H1 (cell line): ENCODE results near the gene COL4A1. TPM values are rescaled to one million over a fixed set of nuclear protein-coding genes. Genes with fewer than 3 reads are reported as not detected.

Source experiments
- CBX5 ChIP-seq: fragments of 300-800, 300-1000 bp; sonication (generic); IDR thresholded peaks from 2 replicates; pipeline ENCODE4 v1.7.1; 2016; ENCODE audit warnings: antibody characterized with exemption, low read length, low read depth
- EGR1 ChIP-seq: IDR thresholded peaks from 2 replicates; pipeline ENCODE4 v1.6.1; 2011; ENCODE audit warnings: low read depth, low read length, borderline replicate concordance
- KDM1A ChIP-seq: fragments of 200-600, 300-600 bp; sonication (generic); IDR thresholded peaks from 2 replicates; pipeline ENCODE4 v1.7.1; 2016; ENCODE audit warnings: mild to moderate bottlenecking, low read length, borderline replicate concordance
- PHF8 ChIP-seq: fragments of 200-600 bp; sonication (generic); conservative IDR thresholded peaks from 2 replicates; pipeline ENCODE4 v1.7.1; 2012; ENCODE audit warnings: low read depth, mild to moderate bottlenecking, inconsistent platforms, low read length, moderate library complexity
- polyA plus RNA-seq, 7 experiments: library from polyadenylated mRNA; depleted of rRNA in 3 of 7; stranded (reverse) in 5 of 7; unstranded in 2 of 7; fragments of >200 nt in 5 of 7; fragments of 200-250 nt in 2 of 7; gene quantifications; 1 replicate in 5 of 7; 2 replicates in 1 of 7; 4 replicates in 1 of 7; pipeline versions ENCODE4 v1.2.1 to v1.2.3, GENCODE V29; 2011 to 2013; ENCODE audit warnings: missing spikeins in 2 of 7, mixed read lengths in 2 of 7
- total RNA-seq: library from RNA; stranded (reverse); fragmentation: NEBNext Ultra II Directional; extraction: Animal tissue kit (Norgen Biotek cat#: 25700); gene quantifications from 2 replicates; pipeline ENCODE4 v1.2.1, GENCODE V29; 2021

COL4A1 gene
- total and polyA plus RNA-seq, 2 of the 8 experiments (the other 6 are each of a cell fraction or from before 2014, with no cell fraction given), result 30.7 to 82.0 TPM

DNA sequence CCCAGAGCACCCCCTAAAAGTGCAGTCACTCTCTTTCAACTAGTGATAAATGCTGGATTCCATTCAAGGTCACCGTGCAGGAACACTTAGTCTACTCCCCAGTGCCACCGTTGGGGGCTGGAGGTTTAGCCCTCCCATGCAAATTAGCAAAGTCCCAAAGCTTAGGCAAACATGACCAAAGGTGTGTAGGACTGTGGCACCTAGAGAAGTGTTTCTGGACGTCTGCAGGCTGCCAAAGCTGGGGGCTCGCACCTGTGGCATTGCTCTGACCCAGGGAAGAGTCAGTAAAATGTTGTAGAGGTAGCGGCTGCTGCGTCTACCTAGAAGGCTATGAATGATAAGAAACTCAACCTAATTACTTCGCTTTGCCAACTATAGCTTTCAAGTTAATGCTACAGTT, 13.9 kb downstream of the COL4A1 start (continued):
- TF ChIP-seq PHF8, result no peak
- no peak for TF ChIP-seq EGR1
- TF ChIP-seq CBX5, result no peak
- TF ChIP-seq KDM1A, result no peak
